HEK293 (cell line): ENCODE results near the gene EFNA2.

Experiments
- CTCF ChIP-seq: fragments of 450-650 bp; formaldehyde crosslinking; IDR thresholded peaks from 2 replicates; pipeline ENCODE4 v1.5.1; 2016; ENCODE audit warnings: missing biosample characterization, missing genetic modification characterization
- GLIS1 ChIP-seq: fragments of 450-650 bp; formaldehyde crosslinking; IDR thresholded peaks from 2 replicates; pipeline ENCODE4 v1.5.1; 2016; ENCODE audit warnings: missing biosample characterization, missing genetic modification characterization
- IKZF3 ChIP-seq: fragments of 450-650 bp; IDR thresholded peaks from 2 replicates; pipeline ENCODE4 v1.5.0; 2018; ENCODE audit warnings: missing biosample characterization, mild to moderate bottlenecking, missing genetic modification characterization, moderate library complexity
- KLF16 ChIP-seq: fragments of 450-650 bp; formaldehyde crosslinking; IDR thresholded peaks from 2 replicates; pipeline ENCODE4 v1.5.1; 2017; ENCODE audit warnings: missing biosample characterization, missing genetic modification characterization
- KLF8 ChIP-seq: fragments of 450-650 bp; formaldehyde crosslinking; IDR thresholded peaks from 2 replicates; pipeline ENCODE4 v1.5.1; 2016; ENCODE audit warnings: missing biosample characterization, missing genetic modification characterization
- REST ChIP-seq: fragments of 450-650 bp; formaldehyde crosslinking; IDR thresholded peaks from 2 replicates; pipeline ENCODE4 v1.5.1; 2016; ENCODE audit warnings: missing biosample characterization, missing genetic modification characterization
- ZBTB10 ChIP-seq: fragments of 450-650 bp; formaldehyde crosslinking; IDR thresholded peaks from 2 replicates; pipeline ENCODE4 v1.5.1; 2016; ENCODE audit warnings: missing biosample characterization, missing genetic modification characterization
- ZBTB44 ChIP-seq: fragments of 450-650 bp; IDR thresholded peaks from 2 replicates; pipeline ENCODE4 v1.5.1; 2018; ENCODE audit warnings: missing biosample characterization, mild to moderate bottlenecking, missing genetic modification characterization
- ZBTB48 ChIP-seq: fragments of 450-650 bp; formaldehyde crosslinking; IDR thresholded peaks from 2 replicates; pipeline ENCODE4 v1.5.1; 2016; ENCODE audit warnings: missing biosample characterization, missing genetic modification characterization
- ZEB2 ChIP-seq: fragments of 450-650 bp; formaldehyde crosslinking; IDR thresholded peaks from 2 replicates; pipeline ENCODE4 v1.5.1; 2016; ENCODE audit warnings: missing biosample characterization, missing genetic modification characterization
- ZNF266 ChIP-seq: fragments of 450-650 bp; formaldehyde crosslinking; IDR thresholded peaks from 2 replicates; pipeline ENCODE4 v1.5.1; 2016; ENCODE audit warnings: missing biosample characterization, missing genetic modification characterization, low read depth
- ZNF391 ChIP-seq: fragments of 450-650 bp; formaldehyde crosslinking; IDR thresholded peaks from 2 replicates; pipeline ENCODE4 v1.5.1; 2016; ENCODE audit warnings: low read depth, missing biosample characterization, missing genetic modification characterization, borderline replicate concordance
- ZNF394 ChIP-seq: fragments of 450-650 bp; formaldehyde crosslinking; IDR thresholded peaks from 2 replicates; pipeline ENCODE4 v1.5.1; 2016; ENCODE audit warnings: missing biosample characterization, missing genetic modification characterization, mild to moderate bottlenecking, moderate library complexity, borderline replicate concordance
- ZNF529 ChIP-seq: fragments of 450-650 bp; formaldehyde crosslinking; IDR thresholded peaks from 2 replicates; pipeline ENCODE4 v1.5.1; 2017; ENCODE audit warnings: missing genetic modification characterization, missing biosample characterization; ENCODE audit not compliant: insufficient replicate concordance
- ZNF600 ChIP-seq: fragments of 450-650 bp; formaldehyde crosslinking; IDR thresholded peaks from 2 replicates; pipeline ENCODE4 v1.5.1; 2016; ENCODE audit warnings: missing biosample characterization, missing genetic modification characterization
- ZNF623 ChIP-seq: fragments of 450-650 bp; formaldehyde crosslinking; IDR thresholded peaks from 2 replicates; pipeline ENCODE4 v1.5.1; 2016; ENCODE audit warnings: missing biosample characterization, missing genetic modification characterization
- ZNF692 ChIP-seq: fragments of 450-650 bp; formaldehyde crosslinking; IDR thresholded peaks from 2 replicates; pipeline ENCODE4 v1.5.1; 2016; ENCODE audit warnings: missing biosample characterization, missing genetic modification characterization
- ZNF792 ChIP-seq: fragments of 450-650 bp; formaldehyde crosslinking; IDR thresholded peaks from 2 replicates; pipeline ENCODE4 v1.5.1; 2016; ENCODE audit warnings: missing biosample characterization, missing genetic modification characterization
- ZXDB ChIP-seq: fragments of 450-650 bp; formaldehyde crosslinking; IDR thresholded peaks from 2 replicates; pipeline ENCODE4 v1.5.1; 2016; ENCODE audit warnings: missing biosample characterization, missing genetic modification characterization
- TF ChIP-seq, protein P1 (sequence below): fragments of 450-650 bp; formaldehyde crosslinking; IDR thresholded peaks from 2 replicates; pipeline ENCODE4 v1.5.1; 2016; ENCODE audit warnings: missing biosample characterization, missing genetic modification characterization
- TF ChIP-seq, protein P2 (sequence below): fragments of 450-650 bp; formaldehyde crosslinking; IDR thresholded peaks from 2 replicates; pipeline ENCODE4 v1.5.1; 2016; ENCODE audit warnings: missing biosample characterization, missing genetic modification characterization

EFNA2 gene

GRCh38 chr19:1243768-1244692 is 41.6 kb upstream of the EFNA2 start (continued):
- TF ChIP-seq KLF8 (tag by site-specific recombination) (peak; percentile 66), ZBTB10 (tag by site-specific recombination) (peak; percentile 44), IKZF3 (tag by site-specific recombination) (peak; percentile 55; the same call in 1 of the 2 replicates), ZNF394 (tag by site-specific recombination) (0 out of 2 replicates have a peak, but pooled peaks have one; percentile 18), ZXDB (tag by site-specific recombination) (peak; percentile 23; the same call in 1 of the 2 replicates), REST (tag by site-specific recombination) (0 out of 2 replicates have a peak, but pooled peaks have one; percentile 7), CTCF (tag by site-specific recombination) (peak; percentile 95), KLF16 (tag by site-specific recombination) (0 out of 2 replicates have a peak, but pooled peaks have one; percentile 41), ZNF391 (tag by site-specific recombination) (0 out of 2 replicates have a peak, but pooled peaks have one; percentile 14), GLIS1 (peak; percentile 79), ZEB2 (peak; percentile 75), ZNF623 (tag by site-specific recombination) (no peak), ZNF266 (tag by site-specific recombination) (no peak), ZNF792 (tag by site-specific recombination) (no peak), ZNF529 (tag by site-specific recombination) (no peak), ZBTB48 (peak; percentile 43; the same call in 1 of the 2 replicates), ZBTB44 (tag by site-specific recombination) (no peak), ZNF600 (tag by site-specific recombination) (peak; percentile 27; the same call in 1 of the 2 replicates), ZNF692 (tag by site-specific recombination) (peak; percentile 97)
- TF ChIP-seq, protein P1, sequence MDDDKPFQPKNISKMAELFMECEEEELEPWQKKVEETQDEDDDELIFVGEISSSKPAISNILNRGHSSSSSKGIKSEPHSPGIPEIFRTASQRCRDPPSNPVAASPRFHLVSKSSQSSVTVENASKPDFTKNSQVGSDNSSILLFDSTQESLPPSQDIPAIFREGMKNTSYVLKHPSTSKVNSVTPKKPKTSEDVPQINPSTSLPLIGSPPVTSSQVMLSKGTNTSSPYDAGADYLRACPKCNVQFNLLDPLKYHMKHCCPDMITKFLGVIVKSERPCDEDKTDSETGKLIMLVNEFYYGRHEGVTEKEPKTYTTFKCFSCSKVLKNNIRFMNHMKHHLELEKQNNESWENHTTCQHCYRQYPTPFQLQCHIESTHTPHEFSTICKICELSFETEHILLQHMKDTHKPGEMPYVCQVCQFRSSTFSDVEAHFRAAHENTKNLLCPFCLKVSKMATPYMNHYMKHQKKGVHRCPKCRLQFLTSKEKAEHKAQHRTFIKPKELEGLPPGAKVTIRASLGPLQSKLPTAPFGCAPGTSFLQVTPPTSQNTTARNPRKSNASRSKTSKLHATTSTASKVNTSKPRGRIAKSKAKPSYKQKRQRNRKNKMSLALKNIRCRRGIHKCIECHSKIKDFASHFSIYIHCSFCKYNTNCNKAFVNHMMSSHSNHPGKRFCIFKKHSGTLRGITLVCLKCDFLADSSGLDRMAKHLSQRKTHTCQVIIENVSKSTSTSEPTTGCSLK (tag by site-specific recombination), result no peak
- TF ChIP-seq, protein P2, sequence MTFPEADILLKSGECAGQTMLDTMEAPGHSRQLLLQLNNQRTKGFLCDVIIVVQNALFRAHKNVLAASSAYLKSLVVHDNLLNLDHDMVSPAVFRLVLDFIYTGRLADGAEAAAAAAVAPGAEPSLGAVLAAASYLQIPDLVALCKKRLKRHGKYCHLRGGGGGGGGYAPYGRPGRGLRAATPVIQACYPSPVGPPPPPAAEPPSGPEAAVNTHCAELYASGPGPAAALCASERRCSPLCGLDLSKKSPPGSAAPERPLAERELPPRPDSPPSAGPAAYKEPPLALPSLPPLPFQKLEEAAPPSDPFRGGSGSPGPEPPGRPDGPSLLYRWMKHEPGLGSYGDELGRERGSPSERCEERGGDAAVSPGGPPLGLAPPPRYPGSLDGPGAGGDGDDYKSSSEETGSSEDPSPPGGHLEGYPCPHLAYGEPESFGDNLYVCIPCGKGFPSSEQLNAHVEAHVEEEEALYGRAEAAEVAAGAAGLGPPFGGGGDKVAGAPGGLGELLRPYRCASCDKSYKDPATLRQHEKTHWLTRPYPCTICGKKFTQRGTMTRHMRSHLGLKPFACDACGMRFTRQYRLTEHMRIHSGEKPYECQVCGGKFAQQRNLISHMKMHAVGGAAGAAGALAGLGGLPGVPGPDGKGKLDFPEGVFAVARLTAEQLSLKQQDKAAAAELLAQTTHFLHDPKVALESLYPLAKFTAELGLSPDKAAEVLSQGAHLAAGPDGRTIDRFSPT (tag by site-specific recombination), result peak; percentile 76
